NCI-H345 treated with DMSO at 0.1 percent for 48 hours (cell line): Measurements from ENCODE around the gene VSTM2L.

ENCODE experiments used
- DNase-seq: peaks from one replicate; lab custom pipeline; 2025; ENCODE audit not compliant: unreplicated experiment; lab: John Stamatoyannopoulos, UW

VSTM2L gene

DNA sequence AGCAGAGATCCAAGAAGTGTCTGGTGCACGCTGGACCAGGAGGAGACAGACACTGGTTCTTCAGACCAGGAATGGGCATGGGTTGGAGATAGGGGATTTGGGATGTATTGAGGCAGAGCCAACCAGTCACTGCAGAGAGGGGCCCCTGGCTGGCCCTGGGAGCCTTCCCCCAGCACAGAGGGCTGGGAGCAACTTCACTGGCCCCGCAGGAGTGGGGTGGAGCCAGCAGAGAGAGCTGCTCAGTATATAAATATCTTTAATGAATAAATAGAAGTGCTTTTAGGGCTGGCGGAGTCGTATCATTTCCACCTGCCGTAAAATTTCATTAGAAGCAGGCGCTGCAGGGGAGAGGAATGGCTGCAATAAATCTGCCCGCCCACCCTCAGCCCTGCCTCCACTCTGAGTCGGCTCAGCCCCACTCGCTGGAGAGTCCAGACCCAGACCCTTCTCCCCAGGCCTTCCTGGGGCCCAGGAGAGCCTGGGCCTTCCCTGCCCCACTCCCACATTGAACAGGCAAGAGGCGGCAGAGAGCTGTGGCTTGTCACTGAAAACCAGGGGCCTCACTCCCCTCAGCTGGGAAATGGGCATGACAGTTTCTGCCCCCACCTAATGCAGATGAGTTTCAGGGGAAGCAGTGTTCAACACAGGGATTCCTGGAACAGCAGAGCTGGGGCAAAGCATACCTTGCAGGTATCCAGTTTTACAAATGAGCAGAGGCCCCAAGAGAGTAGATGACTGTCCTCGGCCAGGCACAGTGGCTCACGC, 23.9 kb upstream of the VSTM2L start:
- no peak for DNase-seq

DNA sequence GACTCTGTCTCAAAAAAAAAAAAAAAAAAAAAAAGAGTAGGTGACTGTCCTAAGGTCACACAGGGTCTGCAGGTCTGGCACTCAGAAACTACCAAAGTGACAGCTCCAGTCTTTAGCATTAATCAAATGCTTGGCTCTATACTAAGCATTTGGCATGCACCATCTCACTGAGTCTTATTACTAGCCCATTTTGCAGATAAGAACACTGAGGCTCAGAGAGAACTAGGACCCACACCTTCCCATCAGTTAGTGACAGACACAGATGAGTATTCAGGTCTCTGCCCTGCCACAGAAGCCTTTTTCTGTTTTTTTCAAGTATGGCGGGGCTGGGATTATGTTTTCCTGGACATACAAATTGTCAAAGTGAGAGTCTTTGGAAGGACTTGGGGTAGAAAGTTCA, 23.1 kb upstream of the VSTM2L start:
- DNase-seq = no peak

DNA sequence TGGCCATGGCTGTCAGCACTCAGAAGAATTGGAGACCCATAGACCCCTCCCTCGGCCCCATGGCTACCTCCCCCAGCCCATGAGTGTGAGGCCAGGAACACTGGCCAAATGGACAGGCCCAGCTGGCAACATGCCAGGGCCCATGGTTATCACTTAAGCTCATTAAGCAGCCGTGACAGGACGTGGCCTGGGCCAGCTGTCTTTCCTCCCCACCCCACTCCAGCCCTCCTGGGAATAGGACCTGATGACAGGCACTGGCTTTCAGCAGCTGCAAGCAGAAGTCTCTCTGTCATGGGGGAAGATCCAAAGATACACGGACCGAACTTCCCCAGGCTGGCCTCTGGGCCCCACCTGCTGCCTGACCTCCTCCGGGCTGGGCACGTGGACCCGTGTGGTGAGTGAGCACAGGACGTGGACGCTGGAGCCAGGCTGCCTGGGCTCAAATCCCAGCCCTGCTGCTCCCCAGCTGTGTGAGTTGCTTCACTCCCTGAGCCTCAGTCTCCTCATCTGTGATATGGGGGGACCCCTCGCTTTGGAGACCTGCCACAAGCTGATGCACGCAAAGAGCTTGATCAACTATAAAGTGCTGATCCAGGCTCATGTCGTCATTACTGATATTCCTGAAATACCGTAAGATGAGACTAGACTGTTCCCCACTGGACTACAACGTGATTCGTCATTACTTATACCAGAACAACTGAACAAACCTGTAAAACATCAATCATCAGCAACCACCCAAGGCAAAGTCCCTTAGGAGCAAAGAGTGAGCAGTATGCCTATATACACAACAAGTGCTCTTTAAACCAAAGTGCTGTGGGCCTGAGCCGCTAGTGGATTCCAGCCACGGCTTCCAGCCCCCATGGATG, 22.0 kb upstream of the VSTM2L start:
- peak; percentile 36 for DNase-seq

GRCh38 chr20:37881601-37882343, 21.2 kb upstream of the VSTM2L start:
- DNase-seq = peak; percentile 62

- peak; percentile 47 for DNase-seq
Observed at GRCh38 chr20:37882961-37883712, 19.8 kb upstream of the VSTM2L start.

DNA sequence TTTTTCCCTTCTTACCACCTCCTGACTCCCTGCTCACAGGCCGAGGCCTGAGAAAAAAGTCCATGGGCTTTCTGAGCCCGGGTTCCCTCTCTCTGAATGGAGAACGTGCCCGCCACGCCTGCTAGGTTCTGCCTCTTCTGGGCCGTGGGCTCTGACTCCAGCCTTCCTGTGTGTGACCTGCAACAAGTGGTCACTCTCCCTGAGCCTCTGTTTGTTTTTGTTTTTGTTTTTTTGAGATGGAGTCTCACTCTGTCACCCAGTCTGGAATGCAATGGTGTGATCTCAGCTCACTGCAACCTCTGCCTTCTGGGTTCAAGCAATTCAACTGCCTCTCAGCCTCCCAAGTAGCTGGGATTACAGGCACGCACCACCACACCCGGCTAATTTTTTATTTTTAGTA, 17.9 kb upstream of the VSTM2L start:
- DNase-seq = no peak

- DNase-seq = no peak
Observed at GRCh38 chr20:37885593-37886503, 17.1 kb upstream of the VSTM2L start.

DNA sequence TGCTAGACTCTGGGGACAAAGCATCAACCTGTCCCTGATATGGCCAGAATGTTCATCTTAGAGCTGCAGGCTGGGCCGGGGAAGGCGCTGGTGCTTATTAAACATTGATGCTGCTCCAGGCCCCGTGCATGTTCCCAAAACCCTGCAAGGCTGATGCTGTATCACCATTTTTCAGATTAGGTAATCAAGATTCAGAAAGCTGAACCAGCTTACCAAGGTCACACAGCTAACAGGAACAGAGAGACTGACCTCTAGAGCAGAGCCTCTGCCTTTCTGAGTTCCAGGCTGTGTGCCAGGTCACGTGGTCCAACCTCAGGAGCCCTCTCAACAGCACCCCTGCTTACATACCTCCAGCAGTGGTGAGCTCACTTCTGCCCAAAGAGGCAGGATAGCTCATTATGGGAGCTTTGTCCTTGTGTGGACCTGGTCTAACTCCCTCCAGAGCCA, 16.1 kb upstream of the VSTM2L start:
- DNase-seq = no peak

DNA sequence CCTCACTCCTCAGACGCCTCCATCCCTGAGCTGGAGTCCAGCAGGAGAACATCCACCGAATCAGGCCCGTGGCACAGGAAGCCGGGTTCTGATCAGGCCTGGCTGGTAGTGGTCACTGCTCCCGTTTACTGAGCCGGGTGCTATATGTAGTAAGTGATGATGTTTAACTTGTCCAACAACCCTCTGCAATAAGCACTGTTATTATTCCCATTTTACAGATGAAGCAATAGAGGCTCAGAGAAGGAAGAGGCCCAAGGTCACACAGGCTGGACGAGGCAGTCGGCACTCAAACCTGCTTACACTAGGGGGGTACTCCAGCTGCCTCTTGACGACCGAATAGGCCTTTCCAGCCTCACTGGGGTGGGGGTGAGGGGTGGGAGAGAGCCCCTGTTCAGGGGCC, 14.3 kb upstream of the VSTM2L start:
- DNase-seq = no peak

DNA sequence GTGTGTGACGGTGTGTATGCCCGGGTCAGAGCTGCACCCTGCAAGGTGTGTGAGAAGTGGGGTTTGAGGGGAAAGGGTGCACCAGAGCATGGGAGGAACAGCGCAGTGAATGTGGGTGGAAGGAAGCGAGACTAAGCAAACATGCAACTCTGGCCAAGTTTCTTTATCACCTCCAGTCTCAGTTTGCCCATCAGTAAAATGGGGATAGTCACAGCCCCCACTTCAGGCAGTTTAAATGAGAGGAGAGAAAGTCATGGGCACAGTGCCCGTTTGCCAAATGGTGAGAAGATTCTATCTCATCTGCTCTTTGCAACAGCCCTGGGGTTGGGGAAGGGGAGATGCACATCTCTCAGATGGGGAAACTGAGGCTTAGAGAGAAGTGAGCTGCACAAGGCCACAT, 12.8 kb upstream of the VSTM2L start:
- no peak for DNase-seq

DNA sequence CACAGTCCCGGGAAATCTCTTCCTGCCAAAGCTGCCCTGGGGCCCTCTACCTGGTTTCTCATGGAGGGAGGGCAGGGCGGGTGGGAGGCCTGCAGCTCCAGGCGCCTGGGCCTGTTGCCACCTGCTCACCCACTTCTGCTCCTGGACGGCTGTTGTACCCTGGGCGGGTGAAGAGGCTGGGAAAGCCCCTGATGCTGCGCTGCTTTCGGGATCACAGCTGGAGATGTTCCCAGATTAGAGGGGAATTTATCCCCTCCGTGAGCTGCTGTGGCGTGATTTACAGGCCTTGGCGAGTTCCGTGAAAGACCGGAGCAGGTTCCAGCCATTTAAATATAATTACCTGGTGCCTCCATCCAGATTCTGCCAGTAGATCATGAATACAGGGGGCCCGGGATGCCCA, 12.3 kb upstream of the VSTM2L start:
- peak; percentile 53 for DNase-seq

DNA sequence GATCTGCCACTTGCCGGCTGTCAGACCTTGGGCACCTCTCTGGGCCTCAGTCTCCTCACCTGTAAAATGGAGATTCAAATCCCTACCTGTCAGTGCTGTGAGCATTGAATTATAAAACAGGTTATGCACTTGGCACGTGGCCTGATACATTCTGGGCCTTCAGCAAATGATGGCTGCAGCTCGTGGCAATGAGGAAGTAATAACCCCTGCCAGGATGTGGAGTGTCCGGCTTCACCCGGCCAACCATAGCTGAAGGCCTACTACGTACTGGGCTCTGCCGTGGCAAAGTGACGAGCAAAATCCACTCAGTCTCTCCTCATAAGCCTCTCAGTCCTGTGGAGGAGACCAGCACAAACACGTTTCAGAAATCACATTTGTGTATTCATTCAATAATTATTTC, 10.9 kb upstream of the VSTM2L start:
- no peak for DNase-seq

DNA sequence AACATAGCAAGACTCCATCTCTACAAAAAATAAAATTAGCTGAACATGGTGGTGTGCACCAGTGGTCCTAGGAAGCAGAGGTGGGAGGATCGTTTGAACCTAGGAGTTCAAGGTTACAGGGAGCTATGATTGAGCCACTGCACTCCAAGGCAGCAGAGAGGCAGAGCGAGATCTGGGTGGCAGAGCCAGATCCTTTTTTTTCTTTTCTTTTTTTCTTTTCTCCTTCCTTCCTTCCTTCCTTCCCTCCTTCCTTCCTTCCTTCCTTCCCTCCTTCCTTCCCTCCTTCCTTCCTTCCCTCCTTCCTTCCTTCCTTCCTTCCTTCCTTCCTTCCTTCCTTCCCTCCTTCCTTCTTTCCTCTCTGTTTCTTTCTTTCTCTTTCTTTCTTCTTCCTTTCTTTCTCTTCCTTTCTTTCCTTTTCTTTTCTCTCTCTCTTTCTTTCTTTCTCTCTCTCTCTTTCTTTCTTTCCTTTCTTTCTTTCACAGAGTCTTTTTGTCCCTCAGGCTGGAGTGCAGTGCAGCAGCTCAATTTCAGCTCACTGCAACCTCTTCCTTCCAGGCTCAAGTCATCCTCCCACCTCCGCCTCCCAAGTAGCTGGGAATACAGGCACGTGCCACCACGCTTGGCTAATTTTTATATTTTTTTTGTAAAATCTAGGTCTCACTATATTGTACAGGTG, 9.2 kb upstream of the VSTM2L start:
- no peak for DNase-seq

DNA sequence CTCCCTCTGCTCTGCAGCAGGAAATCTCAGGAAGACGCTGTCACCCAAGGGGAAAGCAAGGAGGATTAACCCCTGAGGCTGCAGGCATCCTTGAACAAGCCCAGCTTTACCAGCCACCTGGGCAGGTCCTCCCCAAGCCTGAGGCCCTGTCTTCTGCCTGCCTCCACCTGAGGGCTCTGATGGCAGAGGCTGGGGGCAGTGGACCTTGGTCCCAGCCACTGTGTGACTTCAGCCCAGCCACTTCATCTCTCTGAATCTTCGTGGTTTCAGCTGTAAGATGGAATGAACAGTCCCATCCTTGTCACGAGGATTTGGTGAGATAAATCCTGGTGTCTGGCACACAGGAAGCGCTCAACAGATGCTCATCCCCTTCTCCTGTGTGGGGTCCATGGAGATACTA, 8.5 kb upstream of the VSTM2L start:
- no peak for DNase-seq

DNA sequence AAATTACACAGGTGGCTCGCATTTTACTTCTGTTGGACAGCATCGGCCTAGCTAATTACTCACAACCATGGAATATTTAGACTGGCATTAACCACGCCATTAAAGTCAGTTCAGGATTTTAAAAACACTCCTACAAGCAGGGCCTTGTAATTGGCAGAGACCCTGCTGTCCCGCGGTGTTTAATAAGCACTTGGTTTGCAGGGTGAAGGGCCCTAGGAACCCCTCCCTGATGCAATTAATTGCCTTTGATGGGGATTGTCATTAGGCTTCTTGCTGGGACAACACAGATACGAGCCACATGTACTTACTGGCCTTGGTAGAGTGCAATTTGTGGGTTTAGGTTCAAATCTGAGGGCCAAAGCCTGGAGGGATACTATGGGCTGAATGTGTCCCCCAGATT, 7.8 kb upstream of the VSTM2L start:
- no peak for DNase-seq

DNA sequence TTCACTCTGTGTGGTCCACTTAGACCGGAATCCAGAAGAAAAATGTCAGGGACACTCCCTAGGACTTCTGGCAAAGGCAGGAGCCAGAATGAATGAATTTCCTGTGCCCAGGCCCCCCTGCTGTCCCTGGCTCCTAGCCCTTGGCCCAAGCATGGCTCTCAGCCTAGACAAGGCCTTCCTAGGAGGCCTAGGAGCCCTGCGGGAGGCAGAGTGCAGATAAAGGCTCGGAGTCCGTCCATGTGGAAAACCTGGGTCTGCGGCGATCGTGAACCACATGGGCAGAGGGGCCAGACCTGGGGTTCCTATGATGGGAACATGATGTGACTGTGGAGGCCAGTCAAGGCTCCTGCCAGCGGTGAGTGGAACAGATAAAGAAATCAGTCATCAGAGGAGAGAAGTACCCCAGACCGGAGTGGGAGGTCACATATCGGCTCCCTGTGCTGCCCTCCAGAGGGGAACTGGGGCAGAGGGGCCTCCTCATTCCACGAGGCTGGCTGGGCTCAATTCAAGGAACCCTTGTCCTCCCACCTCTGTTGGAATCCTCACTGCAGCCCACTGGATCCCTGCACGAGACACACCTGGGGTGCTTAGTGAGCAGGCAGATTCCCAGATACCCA, 5.9 kb upstream of the VSTM2L start:
- no peak for DNase-seq

DNA sequence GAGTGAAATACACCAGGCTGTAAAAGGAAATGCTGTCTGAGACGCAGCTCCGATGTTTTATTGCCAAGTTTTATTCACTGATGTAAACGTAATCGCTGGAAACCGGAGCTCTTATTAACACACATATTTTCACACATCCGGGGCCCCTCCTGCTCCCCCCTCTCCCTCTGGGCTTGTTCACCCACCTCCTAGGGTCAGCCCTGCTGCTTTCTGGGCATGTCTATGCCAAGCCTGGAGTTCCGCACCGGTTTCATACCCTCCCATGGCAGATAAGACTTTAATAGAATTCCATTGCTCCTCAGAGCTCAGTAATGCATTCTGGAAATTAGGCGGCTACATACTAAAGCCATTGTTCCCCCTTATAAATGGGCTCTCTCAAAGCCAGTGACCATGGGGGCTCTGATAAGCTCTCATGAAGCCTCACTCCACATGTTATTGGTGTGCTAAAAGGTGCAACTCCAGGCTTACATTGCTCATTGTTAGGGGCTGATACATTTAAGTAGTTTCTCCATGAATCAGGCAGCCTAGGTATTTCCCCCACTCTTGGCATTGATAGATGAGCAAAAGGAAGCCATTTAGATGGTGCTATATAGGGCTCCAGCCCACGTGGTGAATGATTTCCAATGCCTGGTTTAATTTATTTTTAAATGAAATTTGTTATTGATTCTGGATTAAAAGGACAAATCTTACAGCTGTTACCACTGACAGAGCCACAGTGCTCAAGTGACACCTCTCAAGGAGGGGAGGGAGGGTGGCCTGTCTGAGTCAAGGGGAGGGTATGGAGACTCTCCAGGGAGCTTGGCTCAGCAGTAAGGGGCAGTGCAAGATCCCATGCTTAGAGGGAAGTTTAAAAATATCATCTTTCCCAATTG, 4.5 kb upstream of the VSTM2L start:
- no peak for DNase-seq
